MM.1S (cell line): ENCODE measurements around the gene NUFIP2.

Experiments
- DNase-seq: peaks from one replicate; pipeline ENCODE4 v3.0.0-alpha.2; 2015
- H2AFZ ChIP-seq: fragments of 300-600 bp; sonication (generic); 2 replicates; pipeline ENCODE4 v1.6.0; 2016; ENCODE audit warnings: antibody characterized with exemption, low read length
- H3F3A ChIP-seq: fragments of 300-600 bp; sonication (generic); 2 replicates; pipeline ENCODE4 v1.6.1; 2016; ENCODE audit warnings: mild to moderate bottlenecking, antibody characterized with exemption, low read length, moderate library complexity, mixed read lengths; ENCODE audit not compliant: insufficient read depth
- H3K27ac ChIP-seq: fragments of 300-600 bp; sonication (generic); 2 replicates; pipeline ENCODE4 v1.5.1; 2016; ENCODE audit warnings: mild to moderate bottlenecking, low read length
- H3K27me3 ChIP-seq: fragments of 300-600 bp; sonication (generic); replicated peaks from 2 replicates; pipeline ENCODE4 v1.6.0; 2016; ENCODE audit warnings: low read length; ENCODE audit not compliant: insufficient read depth
- H3K36me3 ChIP-seq: fragments of 300-600 bp; sonication (generic); replicated peaks from 2 replicates; pipeline ENCODE4 v1.6.1; 2016; ENCODE audit warnings: mild to moderate bottlenecking, low read length, mixed read lengths; ENCODE audit not compliant: insufficient read depth
- H3K4me1 ChIP-seq: fragments of 300-600 bp; sonication (generic); 2 replicates; pipeline ENCODE4 v1.6.1; 2016; ENCODE audit warnings: low read length, mixed read lengths
- H3K4me2 ChIP-seq: fragments of 300-600 bp; sonication (generic); 2 replicates; pipeline ENCODE4 v1.6.0; 2016; ENCODE audit warnings: low read depth, low read length
- H3K4me3 ChIP-seq: fragments of 300-600 bp; sonication (generic); 2 replicates; pipeline ENCODE4 v1.5.1; 2016; ENCODE audit warnings: low read length, mixed read lengths
- H3K79me2 ChIP-seq: fragments of 300-600 bp; sonication (generic); 2 replicates; pipeline ENCODE4 v1.6.1; 2016; ENCODE audit warnings: mixed run types, low read length, mixed read lengths
- H3K9ac ChIP-seq: fragments of 300-600 bp; sonication (generic); 2 replicates; pipeline ENCODE4 v1.6.1; 2016; ENCODE audit warnings: low read length, mixed read lengths
- H3K9me2 ChIP-seq: fragments of 300-600 bp; sonication (generic); replicated peaks from 2 replicates; pipeline ENCODE4 v1.6.1; 2016; ENCODE audit warnings: mild to moderate bottlenecking, low read length, mixed read lengths; ENCODE audit not compliant: insufficient read depth
- H3K9me3 ChIP-seq: fragments of 300-600 bp; sonication (generic); replicated peaks from 2 replicates; pipeline ENCODE4 v1.6.1; 2016; ENCODE audit warnings: mild to moderate bottlenecking, low read length, mixed read lengths; ENCODE audit not compliant: insufficient read depth
- H4K20me1 ChIP-seq: fragments of 300-600 bp; sonication (generic); 2 replicates; pipeline ENCODE4 v1.6.1; 2016; ENCODE audit warnings: mild to moderate bottlenecking, low read length, moderate library complexity, mixed read lengths; ENCODE audit not compliant: insufficient read depth
- EZH2 ChIP-seq: fragments of 300-600 bp; sonication (generic); optimal IDR thresholded peaks from 2 replicates; pipeline ENCODE3; 2017; ENCODE audit warnings: low read depth, mild to moderate bottlenecking, antibody characterized with exemption, low read length, mixed read lengths
- EZH2phosphoT487 ChIP-seq: fragments of 300-600 bp; sonication (generic); IDR thresholded peaks from 2 replicates; pipeline ENCODE4 v1.6.1; 2018; ENCODE audit warnings: antibody characterized with exemption, low read length
- TF ChIP-seq, protein P1 (sequence below): fragments of 300-600 bp; sonication (generic); IDR thresholded peaks from 2 replicates; pipeline ENCODE4 v1.5.1; 2016; ENCODE audit warnings: antibody characterized with exemption, low read length, mixed read lengths

Gene NUFIP2

DNA sequence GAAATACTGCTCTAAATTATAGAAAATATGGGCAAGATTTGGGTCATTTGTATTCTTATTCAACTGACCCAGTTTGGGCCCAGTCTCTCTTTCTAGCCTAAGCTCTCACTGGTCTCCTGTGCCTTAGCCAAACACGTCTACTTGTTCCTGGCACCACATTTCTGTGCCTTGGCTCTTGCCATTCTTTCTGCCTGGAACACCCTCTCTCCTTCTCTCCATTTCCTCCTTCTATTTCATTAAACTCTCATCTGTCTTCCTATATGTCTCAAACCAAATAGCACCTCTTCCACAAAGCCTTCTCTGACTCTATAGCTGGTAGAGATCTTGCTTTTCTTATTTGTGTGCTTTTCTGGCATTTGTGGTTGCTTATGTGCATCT, 37.7 kb upstream of the NUFIP2 start:
- Histone ChIP-seq H3K4me2 (no peak overlapping the region), H3K27me3 (no peaks in the 10 kb centered on the region), H2AFZ (no peak overlapping the region), H3K27ac (no peak overlapping the region), H3K4me1 (no peaks in the 10 kb centered on the region), H3K9me2 (no peaks in the 10 kb centered on the region), H3F3A (no peaks in the 10 kb centered on the region), H3K79me2 (no peaks in the 10 kb centered on the region), H3K9me3 (no peaks in the 10 kb centered on the region), H3K4me3 (no peak overlapping the region), H3K9ac (no peak overlapping the region), H4K20me1 (no peaks in the 10 kb centered on the region), H3K36me3 (no peaks in the 10 kb centered on the region)
- DNase-seq: no peak
- TF ChIP-seq, protein P1, sequence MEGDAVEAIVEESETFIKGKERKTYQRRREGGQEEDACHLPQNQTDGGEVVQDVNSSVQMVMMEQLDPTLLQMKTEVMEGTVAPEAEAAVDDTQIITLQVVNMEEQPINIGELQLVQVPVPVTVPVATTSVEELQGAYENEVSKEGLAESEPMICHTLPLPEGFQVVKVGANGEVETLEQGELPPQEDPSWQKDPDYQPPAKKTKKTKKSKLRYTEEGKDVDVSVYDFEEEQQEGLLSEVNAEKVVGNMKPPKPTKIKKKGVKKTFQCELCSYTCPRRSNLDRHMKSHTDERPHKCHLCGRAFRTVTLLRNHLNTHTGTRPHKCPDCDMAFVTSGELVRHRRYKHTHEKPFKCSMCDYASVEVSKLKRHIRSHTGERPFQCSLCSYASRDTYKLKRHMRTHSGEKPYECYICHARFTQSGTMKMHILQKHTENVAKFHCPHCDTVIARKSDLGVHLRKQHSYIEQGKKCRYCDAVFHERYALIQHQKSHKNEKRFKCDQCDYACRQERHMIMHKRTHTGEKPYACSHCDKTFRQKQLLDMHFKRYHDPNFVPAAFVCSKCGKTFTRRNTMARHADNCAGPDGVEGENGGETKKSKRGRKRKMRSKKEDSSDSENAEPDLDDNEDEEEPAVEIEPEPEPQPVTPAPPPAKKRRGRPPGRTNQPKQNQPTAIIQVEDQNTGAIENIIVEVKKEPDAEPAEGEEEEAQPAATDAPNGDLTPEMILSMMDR: no peak
- no peak for TF ChIP-seq EZH2
- no peak for TF ChIP-seq EZH2phosphoT487

DNA sequence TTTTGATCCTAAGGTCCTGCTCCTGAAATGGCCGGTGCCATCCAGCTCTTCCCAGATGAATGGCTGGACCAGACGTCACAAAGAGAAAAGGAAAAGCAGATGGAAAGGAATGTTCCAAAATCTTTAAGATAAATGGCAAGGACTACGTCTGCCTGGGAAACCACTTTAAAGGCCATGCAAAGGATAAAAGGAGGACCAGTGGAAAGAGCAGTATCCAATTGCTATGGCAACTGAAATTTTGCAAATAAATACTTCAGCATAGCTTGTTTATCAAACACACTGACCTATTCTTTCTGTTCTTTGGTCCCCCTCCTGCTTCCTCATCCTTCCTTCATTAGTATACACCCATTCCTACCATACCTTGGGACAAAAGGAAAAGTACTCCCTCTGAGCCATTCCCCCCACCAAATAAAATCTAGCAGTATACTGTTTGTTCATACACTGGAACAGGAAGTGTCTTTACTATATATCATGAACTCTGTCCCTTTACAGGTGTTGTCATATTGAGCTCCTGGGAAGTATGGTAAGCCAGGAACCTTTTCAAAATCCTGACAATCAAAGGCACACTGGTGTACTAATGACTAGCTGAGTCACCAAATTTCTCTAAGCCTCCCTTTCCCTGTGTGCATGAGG, 37.2 kb upstream of the NUFIP2 start:
- H3K4me2 ChIP-seq: no peak overlapping the region
- H3F3A ChIP-seq: no peaks in the 10 kb centered on the region
- DNase-seq: no peak
- TF ChIP-seq, protein P1: no peak
- TF ChIP-seq EZH2 (no peak), EZH2phosphoT487 (no peak)
- no peak overlapping the region for H3K4me3 ChIP-seq
- H3K9me2 ChIP-seq: no peaks in the 10 kb centered on the region
- H3K79me2 ChIP-seq: no peaks in the 10 kb centered on the region
- no peak overlapping the region for H3K9ac ChIP-seq
- H3K27me3 ChIP-seq: no peaks in the 10 kb centered on the region
- no peaks in the 10 kb centered on the region for H3K9me3 ChIP-seq
- no peaks in the 10 kb centered on the region for H3K4me1 ChIP-seq
- H4K20me1 ChIP-seq: no peaks in the 10 kb centered on the region
- H2AFZ ChIP-seq: no peak overlapping the region
- no peak overlapping the region for H3K27ac ChIP-seq
- no peaks in the 10 kb centered on the region for H3K36me3 ChIP-seq

DNA sequence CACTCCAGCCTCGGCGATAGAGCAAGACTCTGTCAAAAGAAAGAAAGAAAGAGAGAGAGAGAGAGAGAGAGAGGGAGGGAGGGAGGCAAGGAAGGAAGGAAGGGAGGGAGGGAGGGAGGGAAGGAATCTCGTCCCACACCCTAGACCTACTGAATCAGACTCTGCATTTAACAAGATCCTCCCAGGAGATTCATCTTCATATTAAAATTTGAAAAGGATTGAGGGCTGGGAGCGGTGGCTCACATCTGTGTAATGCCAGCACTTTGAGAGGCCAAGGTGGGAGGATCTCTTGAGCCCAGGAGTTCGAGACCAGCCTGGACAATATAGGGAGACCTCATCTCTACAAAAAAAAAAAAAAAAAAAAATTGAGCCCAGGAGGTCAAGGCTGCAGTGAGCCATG, 33.5 kb upstream of the NUFIP2 start:
- Histone ChIP-seq H3K4me1 (no peaks in the 10 kb centered on the region), H3K27ac (no peak overlapping the region), H3K9me2 (no peaks in the 10 kb centered on the region), H3K9me3 (no peaks in the 10 kb centered on the region), H2AFZ (no peak overlapping the region), H3F3A (no peaks in the 10 kb centered on the region), H3K9ac (no peak overlapping the region), H3K79me2 (no peaks in the 10 kb centered on the region), H4K20me1 (no peaks in the 10 kb centered on the region), H3K27me3 (no peaks in the 10 kb centered on the region), H3K36me3 (no peaks in the 10 kb centered on the region), H3K4me2 (no peak overlapping the region), H3K4me3 (no peak overlapping the region)
- DNase-seq: no peak
- no peak for TF ChIP-seq EZH2phosphoT487
- TF ChIP-seq, protein P1: no peak
- no peak for TF ChIP-seq EZH2
